NCI-H187 (cell line): ENCODE results near the gene STX18.
A peak's percentile ranks its signal among the peaks of the same experiment; 100 is the strongest.
"Not testable (repeated sequence)": the region's sequence is repeated elsewhere in the genome, so short reads cannot be mapped to it uniquely, and the experiment has no call there.

ENCODE experiments used
- DNase-seq, 2 experiments: peaks; one replicate each; lab custom pipeline; 2025; lab: John Stamatoyannopoulos, UW

The STX18 gene

GRCh38 chr4:4507923-4508322, 33.9 kb downstream of the STX18 start:
- no peak for DNase-seq

- DNase-seq, result no peak
Observed at GRCh38 chr4:4507403-4507802, 34.4 kb downstream of the STX18 start.

- DNase-seq, result no peak
Observed at GRCh38 chr4:4506961-4507360, 34.9 kb downstream of the STX18 start.

GRCh38 chr4:4505211-4505610, 36.6 kb downstream of the STX18 start:
- not testable (repeated sequence) for DNase-seq

- no peak for DNase-seq
Observed at GRCh38 chr4:4504783-4505182, 37.1 kb downstream of the STX18 start.

GRCh38 chr4:4502694-4503311, 39.0 kb downstream of the STX18 start:
- DNase-seq, result no peak

GRCh38 chr4:4501679-4502078, 40.2 kb downstream of the STX18 start:
- DNase-seq, result no peak

GRCh38 chr4:4499438-4500123, 42.3 kb downstream of the STX18 start:
- no peak for DNase-seq

- DNase-seq, result no peak
Observed at GRCh38 chr4:4496592-4497372, 45.1 kb downstream of the STX18 start.

- no peak for DNase-seq
Observed at GRCh38 chr4:4494882-4495281, 47.0 kb downstream of the STX18 start.

- DNase-seq, result no peak
Observed at GRCh38 chr4:4492161-4492847, 49.5 kb downstream of the STX18 start.

- DNase-seq, result no peak
Observed at GRCh38 chr4:4491396-4491893, 50.4 kb downstream of the STX18 start.

GRCh38 chr4:4490816-4491215, 51.0 kb downstream of the STX18 start:
- DNase-seq, result no peak

- no peak for DNase-seq
Observed at GRCh38 chr4:4490041-4490440, 51.8 kb downstream of the STX18 start.

GRCh38 chr4:4488405-4489404, 53.1 kb downstream of the STX18 start:
- peak; percentile 22 to 43 for DNase-seq

- DNase-seq, result no peak
Observed at GRCh38 chr4:4486969-4487368, 54.9 kb downstream of the STX18 start.

- no peak for DNase-seq
Observed at GRCh38 chr4:4485806-4486205, 56.0 kb downstream of the STX18 start.

- DNase-seq, result no peak
Observed at GRCh38 chr4:4481399-4481994, 60.4 kb downstream of the STX18 start.

- DNase-seq, result no peak
Observed at GRCh38 chr4:4480685-4481398, 61.0 kb downstream of the STX18 start.

- no peak for DNase-seq
Observed at GRCh38 chr4:4480205-4480604, 61.6 kb downstream of the STX18 start.
